Left ventricle myocardium inferior (tissue), 1 donor: ENCODE data around the gene RCHY1. TPM values are rescaled to one million over a fixed set of nuclear protein-coding genes. Genes with fewer than 3 reads are reported as not detected.
"Not testable (repeated sequence)": the region's sequence is repeated elsewhere in the genome, so short reads cannot be mapped to it uniquely, and the experiment has no call there.

Source experiments
- DNase-seq: peaks from one replicate; pipeline ENCODE4 v3.0.0-alpha.2; 2020
- H3K27ac ChIP-seq: fragments of 200-600 bp; replicated peaks from 2 replicates; pipeline ENCODE4 v1.8.0; 2021
- H3K27me3 ChIP-seq: fragments of 200-600 bp; 2 replicates; pipeline ENCODE4 v1.8.0; 2021; ENCODE audit warnings: low read depth
- H3K36me3 ChIP-seq: fragments of 200-600 bp; 2 replicates; pipeline ENCODE4 v1.8.0; 2021
- H3K4me1 ChIP-seq: fragments of 200-600 bp; 2 replicates; pipeline ENCODE4 v1.8.0; 2021
- H3K4me3 ChIP-seq: fragments of 200-600 bp; 2 replicates; pipeline ENCODE4 v1.8.0; 2021; ENCODE audit warnings: mild to moderate bottlenecking, moderate library complexity
- H3K9me3 ChIP-seq: fragments of 200-600 bp; replicated peaks from 2 replicates; pipeline ENCODE4 v1.8.0; 2021
- intact Hi-C: fragments of 100-400 bp; cut with micrococcal nuclease; formaldehyde crosslinking; loops from one replicate; pipeline ENCODE4 v1.11.0; 2022
- total RNA-seq: library from RNA; stranded (reverse); fragmentation: NEBNext Ultra II Directional; extraction: Animal tissue kit (Norgen Biotek cat#: 25700); gene quantifications from one replicate; pipeline ENCODE4 v1.2.1, GENCODE V29; 2021
- TF ChIP-seq, protein P1 (sequence below): fragments of 200-600 bp; IDR thresholded peaks from 2 replicates; pipeline ENCODE4 v1.8.0; 2021; ENCODE audit warnings: antibody characterized with exemption, mild to moderate bottlenecking, borderline replicate concordance
- donor health status: DM: no; HTN: yes; CAD: no; lungs with severe emphysema.

The RCHY1 gene
- total RNA-seq, 1 donor from 2014 or later = 42.6 TPM

DNA sequence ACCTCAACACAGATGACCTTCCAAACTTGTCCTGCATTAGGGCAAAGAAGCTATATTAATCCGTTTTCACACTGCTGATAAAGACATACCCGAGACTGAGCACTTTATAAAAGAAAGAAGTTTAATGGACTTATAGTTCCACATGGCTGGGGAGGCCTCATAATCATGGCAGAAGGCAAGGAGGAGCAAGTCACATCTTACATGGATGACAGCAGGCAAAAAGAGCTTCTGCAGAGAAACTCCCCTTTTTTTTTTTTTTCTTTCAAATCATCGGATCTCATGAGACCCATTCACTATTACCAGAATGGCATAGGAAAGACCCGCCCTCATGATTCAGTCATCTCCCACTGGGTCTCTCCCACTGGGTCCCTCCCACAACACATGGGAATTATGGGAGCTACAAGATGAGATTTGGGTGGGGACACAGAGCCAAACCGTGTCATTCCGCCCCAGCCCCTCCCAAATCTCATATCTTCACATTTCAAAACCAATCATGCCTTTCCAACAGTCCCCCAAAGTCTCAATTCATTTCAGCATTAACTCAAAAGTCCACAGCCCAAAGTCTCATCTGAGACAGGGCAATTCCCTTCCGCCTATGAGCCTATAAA, 17.4 kb upstream of the RCHY1 start:
- intact Hi-C loops, H3K4me3 ChIP-seq, DNase-seq, H3K27me3 ChIP-seq, H3K27ac ChIP-seq, H3K4me1 ChIP-seq: not testable (repeated sequence)
- Histone ChIP-seq H3K36me3 (peaks cover 67% of the 10 kb centered on the region), H3K9me3 (peaks cover 16% of the 10 kb centered on the region)

DNA sequence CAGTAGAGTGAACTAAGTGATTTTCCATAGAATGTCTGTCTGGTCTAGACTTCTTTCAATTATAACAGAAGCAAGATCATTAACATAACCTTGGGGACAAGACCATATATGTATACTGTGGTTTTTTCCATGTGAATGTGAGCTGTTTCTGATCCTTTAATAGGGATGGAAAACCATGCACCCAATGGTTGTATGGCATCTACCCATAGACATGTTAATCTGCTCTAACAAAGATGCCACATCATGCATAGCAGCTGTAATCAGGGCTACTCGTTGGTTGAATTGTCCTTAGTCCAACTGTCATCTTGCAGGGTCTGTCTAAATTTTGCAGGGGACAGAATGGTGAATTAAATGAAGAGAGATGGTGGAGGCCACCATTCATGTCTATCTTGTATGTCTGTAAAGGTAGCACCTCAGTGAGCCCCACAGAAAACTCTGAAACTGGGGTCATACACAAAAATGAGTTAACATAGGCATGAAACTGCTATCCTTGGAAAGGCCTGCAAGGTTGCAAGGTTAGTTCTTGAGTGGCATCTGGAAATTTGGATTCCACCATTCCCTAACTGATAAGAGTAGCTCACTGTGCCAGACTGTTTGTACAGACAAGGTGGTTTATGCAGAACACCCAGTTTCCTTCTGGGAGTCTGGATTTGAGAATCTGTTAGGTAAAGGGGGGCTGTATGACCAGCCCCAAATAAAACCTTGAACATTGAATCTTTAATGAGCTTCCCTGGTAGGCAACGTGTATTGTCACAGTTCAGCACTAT, 16.5 kb upstream of the RCHY1 start:
- no peak for DNase-seq
- H3K27me3 ChIP-seq = no peaks in the 10 kb centered on the region
- no peak overlapping the region for H3K4me3 ChIP-seq
- H3K36me3 ChIP-seq = peaks cover 76% of the 10 kb centered on the region
- TF ChIP-seq, protein P1, sequence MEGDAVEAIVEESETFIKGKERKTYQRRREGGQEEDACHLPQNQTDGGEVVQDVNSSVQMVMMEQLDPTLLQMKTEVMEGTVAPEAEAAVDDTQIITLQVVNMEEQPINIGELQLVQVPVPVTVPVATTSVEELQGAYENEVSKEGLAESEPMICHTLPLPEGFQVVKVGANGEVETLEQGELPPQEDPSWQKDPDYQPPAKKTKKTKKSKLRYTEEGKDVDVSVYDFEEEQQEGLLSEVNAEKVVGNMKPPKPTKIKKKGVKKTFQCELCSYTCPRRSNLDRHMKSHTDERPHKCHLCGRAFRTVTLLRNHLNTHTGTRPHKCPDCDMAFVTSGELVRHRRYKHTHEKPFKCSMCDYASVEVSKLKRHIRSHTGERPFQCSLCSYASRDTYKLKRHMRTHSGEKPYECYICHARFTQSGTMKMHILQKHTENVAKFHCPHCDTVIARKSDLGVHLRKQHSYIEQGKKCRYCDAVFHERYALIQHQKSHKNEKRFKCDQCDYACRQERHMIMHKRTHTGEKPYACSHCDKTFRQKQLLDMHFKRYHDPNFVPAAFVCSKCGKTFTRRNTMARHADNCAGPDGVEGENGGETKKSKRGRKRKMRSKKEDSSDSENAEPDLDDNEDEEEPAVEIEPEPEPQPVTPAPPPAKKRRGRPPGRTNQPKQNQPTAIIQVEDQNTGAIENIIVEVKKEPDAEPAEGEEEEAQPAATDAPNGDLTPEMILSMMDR = no peak
- intact Hi-C loops = no loop called here
- peaks cover 16% of the 10 kb centered on the region for H3K9me3 ChIP-seq
- H3K4me1 ChIP-seq = peaks cover 5% of the 10 kb centered on the region
- H3K27ac ChIP-seq = no peak overlapping the region

DNA sequence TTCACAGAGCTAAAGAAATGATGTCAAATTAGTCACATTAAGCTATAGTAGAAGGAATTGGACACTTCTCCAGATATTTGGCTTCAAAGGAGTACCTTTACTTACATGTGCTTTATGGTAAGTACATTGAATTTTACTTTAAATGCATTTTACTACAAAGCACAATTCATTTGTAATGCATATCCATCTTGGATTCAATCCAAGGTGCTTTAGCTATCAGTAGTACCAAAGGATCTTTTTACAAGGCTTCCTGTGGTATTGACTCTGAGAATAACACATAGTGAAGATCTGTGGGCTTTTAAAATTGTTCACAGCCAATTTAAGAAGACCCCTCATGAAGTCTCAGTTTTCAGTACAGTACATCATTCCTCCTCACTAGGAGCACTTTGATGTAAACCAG, 13.3 kb upstream of the RCHY1 start:
- no peak for DNase-seq
- Histone ChIP-seq H3K36me3 (peaks cover 85% of the 10 kb centered on the region), H3K4me3 (no peak overlapping the region), H3K9me3 (peaks cover 5% of the 10 kb centered on the region), H3K27ac (no peak overlapping the region), H3K4me1 (peaks cover 5% of the 10 kb centered on the region), H3K27me3 (no peaks in the 10 kb centered on the region)
- intact Hi-C loops = loop anchor here (10.0 kb wide), 1 partner anchor 53 kb away; no protein-coding TSS in a partner anchor
- TF ChIP-seq, protein P1 = no peak

DNA sequence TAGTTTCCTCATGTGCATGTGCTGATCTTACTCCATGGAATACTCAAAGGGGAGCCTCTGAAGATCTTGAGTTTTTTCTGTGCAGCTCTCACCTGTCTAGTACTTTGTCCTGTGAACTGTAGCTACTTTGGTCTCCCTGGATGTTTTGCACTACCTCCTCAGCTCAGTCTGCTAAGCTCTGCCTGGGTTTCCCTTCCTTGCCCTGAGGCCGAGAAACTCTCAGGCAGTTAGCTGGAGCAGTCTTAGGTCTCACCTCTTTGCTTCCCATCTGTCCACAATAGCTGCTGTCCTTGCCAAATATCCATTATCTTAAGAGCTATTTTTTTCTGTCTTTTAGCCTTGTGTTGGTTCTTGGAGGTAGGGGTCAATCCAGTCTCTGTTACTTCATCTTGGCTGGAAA, 11.7 kb upstream of the RCHY1 start:
- Histone ChIP-seq H3K27ac (no peak overlapping the region), H3K4me3 (no peak overlapping the region), H3K9me3 (no peaks in the 10 kb centered on the region), H3K36me3 (peaks cover 78% of the 10 kb centered on the region), H3K27me3 (no peaks in the 10 kb centered on the region), H3K4me1 (peaks cover 3% of the 10 kb centered on the region)
- DNase-seq = no peak
- intact Hi-C loops = loop anchor here (10.0 kb wide), 1 partner anchor 51 kb away; no protein-coding TSS in a partner anchor
- TF ChIP-seq, protein P1 = no peak

DNA sequence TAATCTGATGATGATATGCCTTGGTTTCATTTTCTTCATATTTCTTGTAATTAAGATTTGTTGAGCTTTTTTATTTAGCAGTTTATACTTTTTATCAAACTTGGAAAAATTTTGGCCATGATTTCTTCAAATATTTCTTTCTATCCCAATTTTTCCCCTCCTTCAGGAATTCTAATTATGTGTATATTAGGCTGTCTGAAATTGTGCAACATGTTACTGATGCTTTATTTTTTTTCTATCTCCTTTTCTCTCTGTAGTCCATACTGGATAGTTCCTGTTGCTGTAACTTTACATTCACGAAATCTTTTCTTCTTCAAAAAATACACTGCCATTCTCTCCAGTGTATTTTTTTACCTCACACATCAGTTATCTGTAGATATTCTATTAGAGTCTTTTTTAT, 10.9 kb upstream of the RCHY1 start:
- Histone ChIP-seq H3K27me3 (no peaks in the 10 kb centered on the region), H3K4me3 (no peak overlapping the region), H3K4me1 (no peaks in the 10 kb centered on the region), H3K27ac (no peak overlapping the region), H3K36me3 (peaks cover 70% of the 10 kb centered on the region), H3K9me3 (no peaks in the 10 kb centered on the region)
- DNase-seq = no peak
- intact Hi-C loops = loop anchor here (10.0 kb wide), 1 partner anchor 50 kb away; no protein-coding TSS in a partner anchor
- TF ChIP-seq, protein P1 = no peak

DNA sequence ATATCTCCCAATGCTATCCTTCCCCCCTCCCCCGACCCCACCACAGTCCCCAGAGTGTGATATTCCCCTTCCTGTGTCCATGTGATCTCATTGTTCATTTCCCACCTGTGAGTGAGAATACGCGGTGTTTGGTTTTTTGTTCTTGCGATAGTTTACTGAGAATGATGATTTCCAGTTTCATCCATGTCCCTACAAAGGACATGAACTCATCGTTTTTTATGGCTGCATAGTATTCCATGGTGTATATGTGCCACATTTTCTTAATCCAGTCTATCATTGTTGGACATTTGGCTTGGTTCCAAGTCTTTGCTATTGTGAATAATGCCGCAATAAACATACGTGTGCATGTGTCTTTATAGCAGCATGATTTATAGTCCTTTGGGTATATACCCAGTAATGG, 5.2 kb upstream of the RCHY1 start:
- H3K27ac ChIP-seq, DNase-seq, H3K4me3 ChIP-seq, intact Hi-C loops, H3K27me3 ChIP-seq, H3K9me3 ChIP-seq: not testable (repeated sequence)
- peaks cover 40% of the 10 kb centered on the region for H3K36me3 ChIP-seq
- peaks cover 21% of the 10 kb centered on the region for H3K4me1 ChIP-seq
